Neural cell (in vitro differentiated cells): Measurements from ENCODE around the gene FXYD2.

Source experiments
- EP300 ChIP-seq: fragments of 450-650 bp; conservative IDR thresholded peaks from 2 replicates; pipeline ENCODE4 v1.6.1; 2014; ENCODE audit warnings: antibody characterized with exemption, mild to moderate bottlenecking, moderate library complexity; ENCODE audit not compliant: poor library complexity, severe bottlenecking
- EZH2 ChIP-seq: fragments of 200-600, 300-800 bp; shearing (Covaris generic), sonication (generic); IDR thresholded peaks from 2 replicates; pipeline ENCODE4 v1.6.1; 2014; ENCODE audit warnings: antibody characterized with exemption, low read length, borderline replicate concordance, mild to moderate bottlenecking; ENCODE audit not compliant: insufficient read depth, poor library complexity, severe bottlenecking
- POLR2AphosphoS5 ChIP-seq: IDR thresholded peaks from 2 replicates; pipeline ENCODE4 v1.6.1; 2012
- RAD21 ChIP-seq: fragments of 450-650 bp; conservative IDR thresholded peaks from 2 replicates; pipeline ENCODE4 v1.6.1; 2014; ENCODE audit warnings: antibody characterized with exemption, mild to moderate bottlenecking, moderate library complexity
- TF ChIP-seq, protein P1 (sequence below): fragments of 450-650 bp; IDR thresholded peaks from 2 replicates; pipeline ENCODE4 v1.5.1; 2014; ENCODE audit warnings: antibody characterized with exemption, mild to moderate bottlenecking, moderate library complexity; ENCODE audit not compliant: poor library complexity, severe bottlenecking

DNA sequence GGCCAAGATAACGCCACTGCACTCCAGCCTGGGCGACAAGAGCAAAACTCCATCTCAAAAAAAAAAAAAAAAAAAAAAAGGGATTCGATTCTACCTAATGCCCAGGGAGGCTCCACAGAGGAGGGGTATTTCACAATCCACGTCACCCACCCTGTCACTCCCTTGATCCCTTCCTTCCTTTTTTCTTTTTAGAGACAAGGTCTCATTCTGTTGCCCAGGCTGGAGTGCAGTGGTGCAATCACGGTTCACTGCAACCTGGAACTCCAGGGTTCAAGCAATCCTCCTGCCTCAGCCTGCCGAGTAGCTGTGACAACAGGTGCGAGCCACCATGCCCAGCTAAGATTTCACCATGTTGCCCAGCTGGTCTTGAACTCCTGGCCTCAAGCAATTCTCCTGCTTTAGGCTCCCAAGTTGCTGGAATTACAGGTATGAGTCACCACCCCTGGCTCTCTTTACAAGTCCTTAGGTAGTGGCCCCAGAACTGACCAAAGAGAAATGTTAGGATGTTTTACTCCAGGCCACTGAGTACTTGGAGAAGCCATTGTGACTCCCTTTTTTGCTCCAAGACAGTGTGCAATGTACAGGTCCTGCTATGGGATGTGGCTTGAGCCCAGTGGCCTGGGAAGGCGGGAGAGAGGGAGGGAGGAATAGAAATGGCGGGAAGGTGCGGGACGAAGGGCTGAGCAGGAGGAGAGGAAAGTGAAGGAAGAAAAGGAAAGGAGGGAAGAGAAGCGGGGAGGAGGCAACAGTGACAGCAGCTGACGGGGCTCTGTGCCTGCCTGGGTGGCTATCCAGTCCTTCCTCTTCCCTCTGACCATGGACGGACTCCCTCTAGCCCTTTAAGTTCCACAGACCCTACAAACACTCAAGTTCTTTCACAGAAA is 11.8 kb upstream of the FXYD2 start:
- TF ChIP-seq, protein P1, sequence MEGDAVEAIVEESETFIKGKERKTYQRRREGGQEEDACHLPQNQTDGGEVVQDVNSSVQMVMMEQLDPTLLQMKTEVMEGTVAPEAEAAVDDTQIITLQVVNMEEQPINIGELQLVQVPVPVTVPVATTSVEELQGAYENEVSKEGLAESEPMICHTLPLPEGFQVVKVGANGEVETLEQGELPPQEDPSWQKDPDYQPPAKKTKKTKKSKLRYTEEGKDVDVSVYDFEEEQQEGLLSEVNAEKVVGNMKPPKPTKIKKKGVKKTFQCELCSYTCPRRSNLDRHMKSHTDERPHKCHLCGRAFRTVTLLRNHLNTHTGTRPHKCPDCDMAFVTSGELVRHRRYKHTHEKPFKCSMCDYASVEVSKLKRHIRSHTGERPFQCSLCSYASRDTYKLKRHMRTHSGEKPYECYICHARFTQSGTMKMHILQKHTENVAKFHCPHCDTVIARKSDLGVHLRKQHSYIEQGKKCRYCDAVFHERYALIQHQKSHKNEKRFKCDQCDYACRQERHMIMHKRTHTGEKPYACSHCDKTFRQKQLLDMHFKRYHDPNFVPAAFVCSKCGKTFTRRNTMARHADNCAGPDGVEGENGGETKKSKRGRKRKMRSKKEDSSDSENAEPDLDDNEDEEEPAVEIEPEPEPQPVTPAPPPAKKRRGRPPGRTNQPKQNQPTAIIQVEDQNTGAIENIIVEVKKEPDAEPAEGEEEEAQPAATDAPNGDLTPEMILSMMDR: no peak
- TF ChIP-seq POLR2AphosphoS5: no peak
- TF ChIP-seq EZH2: no peak
- TF ChIP-seq EP300: no peak
- no peak for TF ChIP-seq RAD21
